Neural crest cell (in vitro differentiated cells): ENCODE results near the gene LIPC. TPM values are rescaled to one million over a fixed set of nuclear protein-coding genes. Genes with fewer than 3 reads are reported as not detected.

Experiments
- DNase-seq: peaks from one replicate; pipeline ENCODE4 v3.0.0; 2021; ENCODE audit warnings: low read depth, mixed read lengths, low spot score
- H3K27ac Mint-ChIP-seq: one replicate; pipeline ENCODE4 v1.8.0; 2021; ENCODE audit warnings: mild to moderate bottlenecking, mixed read lengths; ENCODE audit not compliant: unreplicated experiment
- H3K27me3 Mint-ChIP-seq: 2 replicates; pipeline ENCODE4 v1.8.0; 2021; ENCODE audit warnings: low read depth, mild to moderate bottlenecking, mixed read lengths
- H3K36me3 Mint-ChIP-seq: 2 replicates; pipeline ENCODE4 v1.8.0; 2021; ENCODE audit warnings: low read depth, mild to moderate bottlenecking, mixed read lengths
- H3K4me1 Mint-ChIP-seq: 2 replicates; pipeline ENCODE4 v1.8.0; 2021; ENCODE audit warnings: mixed read lengths
- H3K4me3 Mint-ChIP-seq: one replicate; pipeline ENCODE4 v1.8.0; 2021; ENCODE audit warnings: mild to moderate bottlenecking, mixed read lengths
- H3K9me3 Mint-ChIP-seq: 2 replicates; pipeline ENCODE4 v1.8.0; 2021; ENCODE audit warnings: mixed read lengths
- total RNA-seq: library from RNA; stranded (reverse); gene quantifications from 2 replicates; pipeline ENCODE4 v1.2.1, GENCODE V29; 2021
- TF ChIP-seq, protein P1 (sequence below): fragments of 200-600 bp; sonication (generic); conservative IDR thresholded peaks from 2 replicates; pipeline ENCODE4 v1.5.0; 2021; ENCODE audit warnings: antibody characterized with exemption, mild to moderate bottlenecking

LIPC gene
- total RNA-seq, 1 donor from 2014 or later = not detected

DNA sequence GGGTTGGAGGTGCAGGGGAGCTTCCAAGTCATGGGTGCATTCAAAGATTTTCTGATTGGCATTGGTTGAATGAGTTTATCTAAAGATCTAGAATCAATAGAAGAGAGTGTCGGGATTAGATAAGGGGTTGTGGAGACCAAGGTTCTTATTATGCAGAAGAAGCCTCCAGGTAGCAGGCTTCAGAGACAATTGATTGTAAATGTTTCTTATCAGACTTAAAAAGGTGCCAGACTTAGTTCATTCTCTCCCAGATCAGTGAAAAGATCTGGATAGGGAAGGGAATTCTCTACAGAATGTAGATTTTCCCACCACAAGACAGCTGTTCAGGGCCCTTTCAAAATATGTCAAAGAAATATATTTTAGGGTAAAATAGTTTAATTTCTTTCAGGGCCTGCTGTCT, 129.5 kb downstream of the LIPC start:
- no peak overlapping the region for H3K27ac Mint-ChIP-seq
- H3K4me3 Mint-ChIP-seq = no peak overlapping the region

DNA sequence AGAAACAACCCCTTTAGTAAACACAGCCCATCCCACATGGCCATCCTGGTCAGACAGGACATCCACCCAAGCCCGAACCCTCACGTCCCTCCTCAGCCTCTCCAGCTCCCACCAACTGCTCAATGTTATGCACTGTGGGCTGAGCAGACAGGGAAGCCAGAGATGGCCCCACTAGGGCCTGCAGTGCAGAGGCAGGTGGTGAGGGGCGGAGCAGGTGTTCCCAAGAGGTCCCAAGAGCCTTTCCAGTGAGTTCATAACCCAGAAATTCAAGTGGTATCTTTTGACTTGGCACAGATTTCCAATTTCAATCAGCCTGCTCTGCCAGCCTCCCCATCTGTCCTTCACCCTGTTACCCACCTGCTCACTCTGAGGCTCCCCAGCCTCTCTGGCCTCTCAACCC, 130.3 kb downstream of the LIPC start:
- Mint-ChIP-seq H3K27ac (no peak overlapping the region), H3K4me3 (no peak overlapping the region), H3K4me1 (no peaks in the 10 kb centered on the region), H3K36me3 (no peaks in the 10 kb centered on the region), H3K9me3 (no peaks in the 10 kb centered on the region), H3K27me3 (no peaks in the 10 kb centered on the region)
- DNase-seq = no peak
- TF ChIP-seq, protein P1, sequence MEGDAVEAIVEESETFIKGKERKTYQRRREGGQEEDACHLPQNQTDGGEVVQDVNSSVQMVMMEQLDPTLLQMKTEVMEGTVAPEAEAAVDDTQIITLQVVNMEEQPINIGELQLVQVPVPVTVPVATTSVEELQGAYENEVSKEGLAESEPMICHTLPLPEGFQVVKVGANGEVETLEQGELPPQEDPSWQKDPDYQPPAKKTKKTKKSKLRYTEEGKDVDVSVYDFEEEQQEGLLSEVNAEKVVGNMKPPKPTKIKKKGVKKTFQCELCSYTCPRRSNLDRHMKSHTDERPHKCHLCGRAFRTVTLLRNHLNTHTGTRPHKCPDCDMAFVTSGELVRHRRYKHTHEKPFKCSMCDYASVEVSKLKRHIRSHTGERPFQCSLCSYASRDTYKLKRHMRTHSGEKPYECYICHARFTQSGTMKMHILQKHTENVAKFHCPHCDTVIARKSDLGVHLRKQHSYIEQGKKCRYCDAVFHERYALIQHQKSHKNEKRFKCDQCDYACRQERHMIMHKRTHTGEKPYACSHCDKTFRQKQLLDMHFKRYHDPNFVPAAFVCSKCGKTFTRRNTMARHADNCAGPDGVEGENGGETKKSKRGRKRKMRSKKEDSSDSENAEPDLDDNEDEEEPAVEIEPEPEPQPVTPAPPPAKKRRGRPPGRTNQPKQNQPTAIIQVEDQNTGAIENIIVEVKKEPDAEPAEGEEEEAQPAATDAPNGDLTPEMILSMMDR = no peak

More for the DNA sequence above, 129.5 kb downstream of the LIPC start:
- TF ChIP-seq, protein P1 = no peak
- Mint-ChIP-seq H3K4me1 (no peaks in the 10 kb centered on the region), H3K27me3 (no peaks in the 10 kb centered on the region), H3K36me3 (no peaks in the 10 kb centered on the region), H3K9me3 (no peaks in the 10 kb centered on the region)
- DNase-seq = no peak

DNA sequence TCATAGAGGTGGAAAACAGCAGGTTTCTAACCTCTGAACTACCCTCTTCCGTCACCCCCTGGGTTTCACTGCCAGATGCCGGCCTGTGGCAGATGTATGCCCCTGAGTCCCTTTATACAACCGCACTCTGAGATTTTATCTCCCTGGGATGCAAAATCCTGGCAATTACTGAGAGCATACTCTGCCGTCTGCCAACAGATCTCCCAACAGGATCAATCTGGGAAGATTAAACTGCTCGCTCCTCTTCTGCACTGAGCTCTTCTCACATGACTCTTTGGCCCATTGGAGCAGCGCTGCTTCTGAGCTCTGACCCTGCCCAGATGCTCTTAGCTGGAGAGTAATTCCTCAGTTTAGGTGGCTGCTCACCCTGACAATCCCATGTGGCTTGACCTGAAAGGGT, 133.2 kb downstream of the LIPC start:
- H3K27me3 Mint-ChIP-seq = no peaks in the 10 kb centered on the region
- H3K4me3 Mint-ChIP-seq = no peak overlapping the region

DNA sequence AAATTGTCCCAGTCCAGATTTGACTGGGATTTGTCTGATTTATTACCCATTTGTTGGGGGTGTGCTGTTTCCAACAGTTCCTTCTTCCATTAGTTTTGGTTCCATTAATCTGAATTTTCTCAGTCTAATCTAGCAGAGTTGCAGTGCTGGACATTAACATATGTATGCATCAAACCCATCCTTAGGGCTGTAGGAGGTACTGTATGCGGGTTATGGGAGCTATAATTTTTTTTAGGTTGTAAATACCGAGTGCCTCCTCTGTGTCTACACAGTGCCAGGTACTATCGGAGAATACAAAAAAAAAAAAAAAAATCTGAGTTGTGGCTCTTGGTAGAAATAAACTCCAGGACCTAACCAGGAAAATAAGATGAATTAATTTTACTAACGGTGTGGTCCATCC, 133.8 kb downstream of the LIPC start:
- TF ChIP-seq, protein P1 = no peak
- Mint-ChIP-seq H3K27ac (no peak overlapping the region), H3K27me3 (no peaks in the 10 kb centered on the region), H3K9me3 (no peaks in the 10 kb centered on the region), H3K36me3 (no peaks in the 10 kb centered on the region), H3K4me1 (peaks cover 8% of the 10 kb centered on the region), H3K4me3 (no peak overlapping the region)
- DNase-seq = no peak

More for the DNA sequence above, 133.2 kb downstream of the LIPC start:
- DNase-seq = no peak
- H3K36me3 Mint-ChIP-seq = no peaks in the 10 kb centered on the region
- no peak overlapping the region for H3K27ac Mint-ChIP-seq
- TF ChIP-seq, protein P1 = no peak
- H3K9me3 Mint-ChIP-seq = no peaks in the 10 kb centered on the region
- H3K4me1 Mint-ChIP-seq = peaks cover 8% of the 10 kb centered on the region

DNA sequence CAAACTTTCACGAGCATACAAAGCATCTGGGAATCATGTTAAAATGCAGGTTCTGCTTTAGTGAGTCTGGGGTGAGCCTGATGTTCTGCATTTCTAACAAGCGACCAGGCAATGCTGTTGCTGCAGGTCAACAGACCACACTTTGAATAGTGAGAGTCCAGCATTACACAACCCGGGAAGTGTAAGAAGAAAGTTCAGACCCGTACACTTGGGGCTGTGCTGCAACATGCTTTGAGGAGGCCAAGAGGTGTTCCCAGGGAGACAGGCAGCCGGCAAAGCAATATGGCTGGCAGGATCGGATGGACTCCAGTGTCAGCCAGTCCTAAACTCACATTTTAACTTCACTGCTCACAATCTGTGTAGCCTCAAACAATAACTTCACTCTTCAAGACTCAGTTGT, 134.2 kb downstream of the LIPC start:
- no peaks in the 10 kb centered on the region for H3K9me3 Mint-ChIP-seq
- DNase-seq = no peak

More for the DNA sequence above, 134.2 kb downstream of the LIPC start:
- TF ChIP-seq, protein P1 = no peak
- no peaks in the 10 kb centered on the region for H3K27me3 Mint-ChIP-seq
- peaks cover 8% of the 10 kb centered on the region for H3K4me1 Mint-ChIP-seq
- no peak overlapping the region for H3K4me3 Mint-ChIP-seq
- H3K27ac Mint-ChIP-seq = no peak overlapping the region
- H3K36me3 Mint-ChIP-seq = no peaks in the 10 kb centered on the region
